Prostate gland (tissue), 2 donors: ENCODE data around the gene LMAN2L. TPM values are rescaled to one million over a fixed set of nuclear protein-coding genes. Genes with fewer than 3 reads are reported as not detected.

Experiments used
- DNase-seq: peaks from one replicate; pipeline ENCODE4 v3.0.0-alpha.2; 2019; ENCODE audit warnings: low spot score
- H3K27ac ChIP-seq, 2 donors: fragments of 200-600 bp; sonication (generic); 2 replicates each; pipeline ENCODE4 v1.5.1; 2017 to 2019
- H3K27me3 ChIP-seq: fragments of 200-600 bp; sonication (generic); replicated peaks from 2 replicates; pipeline ENCODE4 v1.5.1; 2019; ENCODE audit not compliant: insufficient read depth
- H3K36me3 ChIP-seq, 2 donors: fragments of 200-600 bp; sonication (generic); 1 replicate in 1 of 2; 2 replicates in 1 of 2; pipeline versions ENCODE4 v1.5.1 to v1.8.1; 2017 to 2019
- H3K4me1 ChIP-seq: fragments of 200-600 bp; sonication (generic); replicated peaks from 2 replicates; pipeline ENCODE4 v1.5.1; 2019
- H3K4me3 ChIP-seq, 2 donors: fragments of 200-600 bp; sonication (generic); 2 replicates each; pipeline ENCODE4 v1.5.1; 2017 to 2019
- H3K9me3 ChIP-seq: fragments of 200-600 bp; sonication (generic); 2 replicates; pipeline ENCODE4 v1.5.1; 2017
- POLR2A ChIP-seq: fragments of 450-650 bp; IDR thresholded peaks from one replicate; pipeline ENCODE4 v1.6.1; 2016; ENCODE audit warnings: antibody characterized with exemption, mild to moderate bottlenecking
- POLR2AphosphoS5 ChIP-seq: sonication (generic); formaldehyde crosslinking; IDR thresholded peaks from one replicate; pipeline ENCODE4 v1.6.1; 2017; ENCODE audit warnings: antibody characterized with exemption
- WGBS: methylation state at CpG from one replicate; pipeline ENCODE4 v1.1.5; 2018; 5-methylcytosine and 5-hydroxymethylcytosine counted together
- intact Hi-C: fragments of 100-400 bp; cut with DNase I; formaldehyde crosslinking; loops from one replicate; pipeline ENCODE4 v1.14.2; 2022
- total RNA-seq, 2 donors: library from RNA; depleted of rRNA; stranded (reverse); fragments of >200 nt; gene quantifications; one replicate each; pipeline ENCODE4 v1.1.0, GENCODE V29; 2016
- TF ChIP-seq, protein P1 (sequence below), 4 experiments: fragments of 200-600 bp in 2 of 4; fragments of 450-650 bp in 2 of 4; sonication (generic) in 2 of 4; IDR thresholded peaks; 1 replicate in 3 of 4; 2 replicates in 1 of 4; pipeline ENCODE4 v1.5.1; 2016 to 2019; ENCODE audit warnings: antibody characterized with exemption in 4 of 4, mild to moderate bottlenecking in 2 of 4, moderate library complexity in 2 of 4

Gene LMAN2L
- total RNA-seq, 2 donors from 2014 or later: 26.1 to 26.8 TPM

DNA sequence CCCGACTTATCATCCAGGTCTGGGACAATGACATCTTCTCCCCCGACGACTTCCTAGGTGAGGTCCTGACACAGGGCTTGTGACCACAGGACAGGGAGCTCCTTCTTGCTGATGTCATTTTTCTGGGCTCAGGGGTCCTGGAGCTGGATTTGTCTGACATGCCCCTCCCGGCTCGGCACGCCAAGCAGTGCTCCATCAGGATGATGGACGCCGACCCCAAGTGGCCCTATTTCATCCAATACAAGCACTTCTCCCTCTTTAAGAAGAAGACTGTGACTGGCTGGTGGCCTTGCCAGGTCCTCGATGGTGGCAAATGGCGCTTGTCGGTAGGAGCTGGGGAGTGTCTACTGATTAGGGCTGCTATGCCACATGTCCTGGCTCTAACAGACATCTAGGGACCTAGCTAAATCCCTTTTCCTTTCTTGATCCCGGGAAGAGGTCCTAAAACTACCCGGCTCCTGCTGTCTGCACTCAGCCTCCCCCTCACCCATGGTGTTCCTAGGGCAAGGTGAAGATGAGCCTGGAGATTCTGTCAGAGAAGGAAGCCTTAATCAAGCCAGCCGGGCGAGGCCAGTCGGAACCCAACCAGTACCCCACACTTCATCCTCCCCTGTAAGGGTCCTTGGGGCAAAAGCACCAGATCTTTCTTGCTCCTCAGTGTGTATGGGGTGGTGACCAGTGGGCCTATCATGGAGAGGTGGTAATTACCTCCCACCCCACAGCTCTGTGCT lies 36.7 kb downstream of the LMAN2L start:
- H3K4me3 ChIP-seq: no peak overlapping the region
- H3K9me3 ChIP-seq: no peaks in the 10 kb centered on the region
- no peak overlapping the region for H3K27ac ChIP-seq
- no peak for DNase-seq
- intact Hi-C loops: no loop called here
- TF ChIP-seq, protein P1, sequence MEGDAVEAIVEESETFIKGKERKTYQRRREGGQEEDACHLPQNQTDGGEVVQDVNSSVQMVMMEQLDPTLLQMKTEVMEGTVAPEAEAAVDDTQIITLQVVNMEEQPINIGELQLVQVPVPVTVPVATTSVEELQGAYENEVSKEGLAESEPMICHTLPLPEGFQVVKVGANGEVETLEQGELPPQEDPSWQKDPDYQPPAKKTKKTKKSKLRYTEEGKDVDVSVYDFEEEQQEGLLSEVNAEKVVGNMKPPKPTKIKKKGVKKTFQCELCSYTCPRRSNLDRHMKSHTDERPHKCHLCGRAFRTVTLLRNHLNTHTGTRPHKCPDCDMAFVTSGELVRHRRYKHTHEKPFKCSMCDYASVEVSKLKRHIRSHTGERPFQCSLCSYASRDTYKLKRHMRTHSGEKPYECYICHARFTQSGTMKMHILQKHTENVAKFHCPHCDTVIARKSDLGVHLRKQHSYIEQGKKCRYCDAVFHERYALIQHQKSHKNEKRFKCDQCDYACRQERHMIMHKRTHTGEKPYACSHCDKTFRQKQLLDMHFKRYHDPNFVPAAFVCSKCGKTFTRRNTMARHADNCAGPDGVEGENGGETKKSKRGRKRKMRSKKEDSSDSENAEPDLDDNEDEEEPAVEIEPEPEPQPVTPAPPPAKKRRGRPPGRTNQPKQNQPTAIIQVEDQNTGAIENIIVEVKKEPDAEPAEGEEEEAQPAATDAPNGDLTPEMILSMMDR (IDR thresholded peaks at IDR 0.05): no peak
- TF ChIP-seq POLR2A (no peak), POLR2AphosphoS5 (no peak)
- no peaks in the 10 kb centered on the region for H3K4me1 ChIP-seq
- WGBS: 93% methylated on average over 16 of the region's 16 CpGs
- no peaks in the 10 kb centered on the region for H3K27me3 ChIP-seq
- peaks cover 0 to 18% of the 10 kb centered on the region in 2 donors for H3K36me3 ChIP-seq

DNA sequence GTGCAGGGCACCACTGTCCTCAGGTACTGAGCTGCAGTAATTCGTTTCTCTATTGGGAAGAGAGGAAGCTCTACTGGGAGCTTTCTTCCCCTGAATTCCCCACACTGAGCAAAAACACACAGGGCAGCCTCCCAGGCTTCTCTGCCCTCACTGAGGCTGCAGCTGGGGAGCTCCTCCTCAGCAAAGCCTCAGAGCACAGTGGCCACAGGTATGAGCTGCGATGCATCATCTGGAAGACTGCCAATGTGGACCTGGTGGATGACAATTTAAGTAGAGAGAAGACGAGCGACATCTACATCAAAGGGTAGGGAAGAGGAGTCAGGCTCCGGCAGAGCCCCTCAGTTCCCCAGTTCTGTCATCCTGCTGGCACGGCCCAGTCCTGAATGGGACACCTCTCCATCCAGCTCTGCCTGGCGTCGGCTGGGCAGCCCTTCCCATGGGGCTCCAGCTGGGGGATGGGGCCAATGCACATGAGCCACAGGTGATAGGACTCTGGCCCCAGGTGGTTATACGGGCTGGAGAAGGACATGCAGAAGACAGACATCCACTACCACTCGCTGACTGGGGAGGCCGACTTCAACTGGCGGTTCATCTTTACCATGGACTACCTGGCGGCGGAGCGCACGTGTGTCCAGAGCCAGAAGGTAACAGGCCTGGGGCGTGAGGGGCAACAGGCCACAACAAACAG lies 37.6 kb downstream of the LMAN2L start:
- Histone ChIP-seq H3K27me3 (no peaks in the 10 kb centered on the region), H3K4me3 (no peak overlapping the region), H3K9me3 (no peaks in the 10 kb centered on the region), H3K27ac (no peak overlapping the region), H3K36me3 (peaks cover 0 to 13% of the 10 kb centered on the region in 2 donors), H3K4me1 (no peaks in the 10 kb centered on the region)
- TF ChIP-seq, protein P1 (IDR thresholded peaks at IDR 0.05): no peak
- TF ChIP-seq POLR2AphosphoS5: no peak
- no peak for TF ChIP-seq POLR2A
- WGBS: 80% methylated on average over 17 of the region's 17 CpGs
- intact Hi-C loops: no loop called here
- DNase-seq: no peak

DNA sequence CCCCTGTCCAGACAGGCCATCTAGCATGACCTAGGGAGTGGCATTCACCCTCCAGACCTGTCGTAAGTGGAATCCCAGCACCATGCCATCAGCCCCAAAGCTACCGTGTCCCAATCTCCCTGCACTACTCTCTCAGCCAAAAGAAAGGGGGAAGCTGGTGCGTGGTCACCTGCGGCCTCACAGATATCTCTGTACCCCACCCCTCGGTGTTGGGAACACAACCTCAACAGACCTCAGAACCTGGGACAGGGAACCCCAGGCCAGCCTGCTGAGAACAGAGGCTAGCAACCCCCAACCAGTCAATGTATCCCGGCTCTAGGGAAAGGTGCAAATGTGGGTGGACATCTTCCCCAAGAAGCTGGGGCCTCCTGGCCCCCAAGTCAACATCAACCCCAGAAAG lies 38.2 kb downstream of the LMAN2L start:
- Histone ChIP-seq H3K4me3 (no peak overlapping the region), H3K36me3 (peaks cover 0 to 7% of the 10 kb centered on the region in 2 donors), H3K9me3 (no peaks in the 10 kb centered on the region), H3K27me3 (no peaks in the 10 kb centered on the region), H3K4me1 (no peaks in the 10 kb centered on the region), H3K27ac (no peak overlapping the region)
- no peak for TF ChIP-seq POLR2AphosphoS5
- TF ChIP-seq, protein P1 (IDR thresholded peaks at IDR 0.05): no peak
- TF ChIP-seq POLR2A: no peak
- no peak for DNase-seq
- 91% methylated on average over 6 of the region's 6 CpGs for WGBS
- intact Hi-C loops: no loop called here

DNA sequence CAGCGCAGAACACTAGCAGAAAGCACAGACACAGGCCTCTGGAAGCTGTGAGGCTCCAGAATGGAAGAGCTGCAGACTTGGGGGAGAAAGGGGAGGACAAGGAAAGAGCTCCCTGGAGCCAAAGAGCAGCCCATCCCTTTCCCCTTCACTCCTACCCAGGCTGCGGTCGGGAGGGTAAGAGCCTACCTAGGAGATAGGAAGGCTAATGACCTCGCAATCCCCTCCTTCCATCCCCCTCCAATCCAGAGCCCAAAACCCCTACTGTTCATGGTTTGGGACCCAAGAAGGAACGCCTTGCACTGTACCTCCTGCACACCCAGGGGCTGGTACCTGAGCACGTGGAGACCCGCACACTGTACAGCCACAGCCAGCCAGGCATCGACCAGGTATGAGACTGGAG lies 39.8 kb downstream of the LMAN2L start:
- no peak overlapping the region for H3K27ac ChIP-seq
- intact Hi-C loops: no loop called here
- DNase-seq: no peak
- no peak overlapping the region for H3K4me3 ChIP-seq
- WGBS: 92% methylated on average over 8 of the region's 8 CpGs
- H3K9me3 ChIP-seq: no peaks in the 10 kb centered on the region
- H3K27me3 ChIP-seq: no peaks in the 10 kb centered on the region
- H3K36me3 ChIP-seq: no peaks in the 10 kb centered on the region
- H3K4me1 ChIP-seq: no peaks in the 10 kb centered on the region
- no peak for TF ChIP-seq POLR2A
- TF ChIP-seq POLR2AphosphoS5: no peak
- TF ChIP-seq, protein P1 (IDR thresholded peaks at IDR 0.05): no peak
